Measurements from ENCODE around the gene GKN1. TPM values are rescaled to one million over a fixed set of nuclear protein-coding genes. Genes with fewer than 3 reads are reported as not detected.

GKN1 gene
- total and polyA plus RNA-seq, 4 donors, result 0.15 TPM; not detected in 3

- Histone ChIP-seq H3K9ac (ENCODE audit: insufficient read depth in 1 of 2, low read length in 2 of 2) (no peak overlapping the region), H3K36me3 (ENCODE audit: control insufficient read depth in 4 of 4, insufficient read depth in 4 of 4, low read length in 4 of 4) (no peaks in the 10 kb centered on the region), H3K27me3 (ENCODE audit: control insufficient read depth in 3 of 3, insufficient read depth in 3 of 3, low read length in 2 of 3) (no peaks in the 10 kb centered on the region), H3K4me3 (no peak overlapping the region), H3K4me1 (ENCODE audit: control insufficient read depth in 5 of 5, insufficient read depth in 5 of 5, low read length in 5 of 5) (peaks cover 0 to 22% (median 2%) of the 10 kb centered on the region in 5 donors), H3K9me3 (ENCODE audit: control insufficient read depth in 4 of 4, insufficient read depth in 3 of 4, low read length in 3 of 4) (no peaks in the 10 kb centered on the region), H3K27ac (ENCODE audit: low read depth in 1 of 2, low read length in 1 of 2) (no peak overlapping the region)
- TF ChIP-seq CTCF (IDR thresholded peaks at IDR 0.05; ENCODE audit: control extremely low read depth, extremely low read depth), result no peak
- DNase-seq, result no peak
- no peak for ATAC-seq (ENCODE audit: insufficient read depth, low FRiP score)
- WGBS, 2 donors, result 94 to 97% methylated on average over 5 of the region's 5 CpGs
These were observed 39.0 kb upstream of the GKN1 start for GRCh38 chr2:68935471-68935870.

GRCh38 chr2:68936427-68936826 lies 38.0 kb upstream of the GKN1 start:
- ATAC-seq (ENCODE audit: insufficient read depth, low FRiP score), result no peak
- TF ChIP-seq CTCF (IDR thresholded peaks at IDR 0.05; ENCODE audit: control extremely low read depth, extremely low read depth), result no peak

GRCh38 chr2:68936889-68937288 lies 37.5 kb upstream of the GKN1 start:
- WGBS, 2 donors, result 51 to 64% methylated on average over 1 of the region's 1 CpG
- no peaks in the 10 kb centered on the region for H3K9me3 ChIP-seq (ENCODE audit: control insufficient read depth in 4 of 4, insufficient read depth in 3 of 4, low read length in 3 of 4)
- no peaks in the 10 kb centered on the region for H3K27me3 ChIP-seq (ENCODE audit: control insufficient read depth in 3 of 3, insufficient read depth in 3 of 3, low read length in 2 of 3)
- ATAC-seq (ENCODE audit: insufficient read depth, low FRiP score) (no peak), DNase-seq (peak in 1 of 3 donors; percentile 21)
- H3K4me3 ChIP-seq, result no peak overlapping the region
- peaks cover 0 to 15% (median 2%) of the 10 kb centered on the region in 5 donors for H3K4me1 ChIP-seq (ENCODE audit: control insufficient read depth in 5 of 5, insufficient read depth in 5 of 5, low read length in 5 of 5)
- H3K9ac ChIP-seq (ENCODE audit: insufficient read depth in 1 of 2, low read length in 2 of 2), result no peak overlapping the region
- H3K27ac ChIP-seq (ENCODE audit: low read depth in 1 of 2, low read length in 1 of 2), result no peak overlapping the region
- H3K36me3 ChIP-seq (ENCODE audit: control insufficient read depth in 4 of 4, insufficient read depth in 4 of 4, low read length in 4 of 4), result no peaks in the 10 kb centered on the region
- TF ChIP-seq CTCF (IDR thresholded peaks at IDR 0.05; ENCODE audit: control extremely low read depth, extremely low read depth), result no peak

More at GRCh38 chr2:68936427-68936826, 38.0 kb upstream of the GKN1 start:
- WGBS, 2 donors, result 64 to 70% methylated on average over 2 of the region's 2 CpGs
- no peak for DNase-seq
- no peaks in the 10 kb centered on the region for H3K36me3 ChIP-seq (ENCODE audit: control insufficient read depth in 4 of 4, insufficient read depth in 4 of 4, low read length in 4 of 4)
- H3K9ac ChIP-seq (ENCODE audit: insufficient read depth in 1 of 2, low read length in 2 of 2), result no peak overlapping the region
- H3K27ac ChIP-seq (ENCODE audit: low read depth in 1 of 2, low read length in 1 of 2), result no peak overlapping the region
- H3K9me3 ChIP-seq (ENCODE audit: control insufficient read depth in 4 of 4, insufficient read depth in 3 of 4, low read length in 3 of 4), result no peaks in the 10 kb centered on the region
- H3K4me3 ChIP-seq, result no peak overlapping the region
- H3K27me3 ChIP-seq (ENCODE audit: control insufficient read depth in 3 of 3, insufficient read depth in 3 of 3, low read length in 2 of 3), result no peaks in the 10 kb centered on the region
- H3K4me1 ChIP-seq (ENCODE audit: control insufficient read depth in 5 of 5, insufficient read depth in 5 of 5, low read length in 5 of 5), result peaks cover 0 to 19% (median 2%) of the 10 kb centered on the region in 5 donors

All from lung (tissue), 12 donors.